ENCODE measurements around the gene TOP2A.

- TF ChIP-seq, protein P1, sequence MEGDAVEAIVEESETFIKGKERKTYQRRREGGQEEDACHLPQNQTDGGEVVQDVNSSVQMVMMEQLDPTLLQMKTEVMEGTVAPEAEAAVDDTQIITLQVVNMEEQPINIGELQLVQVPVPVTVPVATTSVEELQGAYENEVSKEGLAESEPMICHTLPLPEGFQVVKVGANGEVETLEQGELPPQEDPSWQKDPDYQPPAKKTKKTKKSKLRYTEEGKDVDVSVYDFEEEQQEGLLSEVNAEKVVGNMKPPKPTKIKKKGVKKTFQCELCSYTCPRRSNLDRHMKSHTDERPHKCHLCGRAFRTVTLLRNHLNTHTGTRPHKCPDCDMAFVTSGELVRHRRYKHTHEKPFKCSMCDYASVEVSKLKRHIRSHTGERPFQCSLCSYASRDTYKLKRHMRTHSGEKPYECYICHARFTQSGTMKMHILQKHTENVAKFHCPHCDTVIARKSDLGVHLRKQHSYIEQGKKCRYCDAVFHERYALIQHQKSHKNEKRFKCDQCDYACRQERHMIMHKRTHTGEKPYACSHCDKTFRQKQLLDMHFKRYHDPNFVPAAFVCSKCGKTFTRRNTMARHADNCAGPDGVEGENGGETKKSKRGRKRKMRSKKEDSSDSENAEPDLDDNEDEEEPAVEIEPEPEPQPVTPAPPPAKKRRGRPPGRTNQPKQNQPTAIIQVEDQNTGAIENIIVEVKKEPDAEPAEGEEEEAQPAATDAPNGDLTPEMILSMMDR (IDR thresholded peaks at IDR 0.05; ENCODE audit: borderline replicate concordance, extremely low read depth, low read length, poor library complexity, severe bottlenecking), result no peak
- no peak for TF ChIP-seq EZH2 (IDR thresholded peaks at IDR 0.05; ENCODE audit: borderline replicate concordance, low read depth, low read length, severe bottlenecking)
Observed at GRCh38 chr17:40361063-40361924, 56.4 kb downstream of the TOP2A start.

All from DND-41 (cell line).